T47D (cell line): ENCODE results near the gene KLHDC2.
"Not testable (repeated sequence)": the region's sequence is repeated elsewhere in the genome, so short reads cannot be mapped to it uniquely, and the experiment has no call there.

Experiments
- DNase-seq, 2 experiments: peaks; one replicate each; pipeline versions ENCODE4 v3.0.0 to v3.0.0-alpha.2; 2011 to 2012; ENCODE audit warnings: low read depth in 1 of 2, low spot score in 1 of 2
- JUND ChIP-seq: IDR thresholded peaks from 2 replicates; pipeline ENCODE4 v1.6.1; 2012; ENCODE audit warnings: low read depth
- in situ Hi-C: cut with HindIII; loops from 2 replicates; pipeline ENCODE4 v1.10.0; 2016; ENCODE audit warnings: low sequenced_read_pairs, low pct_unique_long_range_greater_than_20kb

The KLHDC2 gene

GRCh38 chr14:49808780-49809179 is 40.8 kb downstream of the KLHDC2 start:
- in situ Hi-C loops: no loop called here
- no peak for DNase-seq

GRCh38 chr14:49816118-49816517 is 48.2 kb downstream of the KLHDC2 start:
- in situ Hi-C loops, DNase-seq: not testable (repeated sequence)

More at GRCh38 chr14:49808780-49809179, 40.8 kb downstream of the KLHDC2 start:
- no peak for TF ChIP-seq JUND

- in situ Hi-C loops: no loop called here
- no peak for TF ChIP-seq JUND
- no peak for DNase-seq
Measured at GRCh38 chr14:49816844-49817243, 48.9 kb downstream of the KLHDC2 start.

- no peak for TF ChIP-seq JUND
- in situ Hi-C loops: no loop called here
- no peak for DNase-seq
Measured at GRCh38 chr14:49820176-49820575, 52.2 kb downstream of the KLHDC2 start.

GRCh38 chr14:49828640-49829039 is 60.7 kb downstream of the KLHDC2 start:
- no peak for DNase-seq
- in situ Hi-C loops: no loop called here
- TF ChIP-seq JUND: no peak
